ENCODE data around the gene TMEM178A.
"Not testable (repeated sequence)": the region's sequence is repeated elsewhere in the genome, so short reads cannot be mapped to it uniquely, and the experiment has no call there.

The TMEM178A gene

DNA sequence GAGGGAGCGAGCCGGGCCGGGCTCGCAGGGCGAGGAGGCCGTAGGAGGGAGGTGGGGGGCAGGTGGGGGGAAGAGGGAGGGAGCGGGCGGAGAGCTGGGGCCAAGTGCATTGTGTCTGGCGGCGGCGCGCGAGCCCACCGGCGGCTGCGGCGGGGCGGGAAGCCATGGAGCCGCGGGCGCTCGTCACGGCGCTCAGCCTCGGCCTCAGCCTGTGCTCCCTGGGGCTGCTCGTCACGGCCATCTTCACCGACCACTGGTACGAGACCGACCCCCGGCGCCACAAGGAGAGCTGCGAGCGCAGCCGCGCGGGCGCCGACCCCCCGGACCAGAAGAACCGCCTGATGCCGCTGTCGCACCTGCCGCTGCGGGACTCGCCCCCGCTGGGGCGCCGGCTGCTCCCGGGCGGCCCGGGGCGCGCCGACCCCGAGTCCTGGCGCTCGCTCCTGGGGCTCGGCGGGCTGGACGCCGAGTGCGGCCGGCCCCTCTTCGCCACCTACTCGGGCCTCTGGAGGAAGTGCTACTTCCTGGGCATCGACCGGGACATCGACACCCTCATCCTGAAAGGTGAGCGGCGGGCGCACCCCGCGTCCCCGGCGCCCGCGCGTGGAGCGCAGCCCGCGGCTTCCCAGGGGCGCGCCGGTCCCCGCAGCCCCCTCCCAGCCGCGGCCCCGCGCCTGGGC, at the start of gene TMEM178A:
Gene TMEM178A, plus strand, starts transcription at position 107 of the 680 bp plus-strand sequence. Its CDS starts 58 bp downstream, at position 165.
- H3K4me1 ChIP-seq, result peaks cover 9% of the 10 kb centered on the region
- H3K36me3 ChIP-seq, result no peaks in the 10 kb centered on the region
- no peak within 1 kb of the TSS for H3K27ac ChIP-seq
- H3K9me3 ChIP-seq, result peaks cover 17% of the 10 kb centered on the region
- peak within 1 kb of the TSS; percentile 94 for H3K4me2 ChIP-seq
- no peak within 1 kb of the TSS for H3K9ac ChIP-seq
- H3K4me3 ChIP-seq, result peak within 1 kb of the TSS; percentile 70
- peaks cover 55% of the 10 kb centered on the region for H3K27me3 ChIP-seq
- no peaks in the 10 kb centered on the region for H4K20me1 ChIP-seq
- no peak for TF ChIP-seq Cebpa-rat (IDR thresholded peaks at IDR 0.05)

DNA sequence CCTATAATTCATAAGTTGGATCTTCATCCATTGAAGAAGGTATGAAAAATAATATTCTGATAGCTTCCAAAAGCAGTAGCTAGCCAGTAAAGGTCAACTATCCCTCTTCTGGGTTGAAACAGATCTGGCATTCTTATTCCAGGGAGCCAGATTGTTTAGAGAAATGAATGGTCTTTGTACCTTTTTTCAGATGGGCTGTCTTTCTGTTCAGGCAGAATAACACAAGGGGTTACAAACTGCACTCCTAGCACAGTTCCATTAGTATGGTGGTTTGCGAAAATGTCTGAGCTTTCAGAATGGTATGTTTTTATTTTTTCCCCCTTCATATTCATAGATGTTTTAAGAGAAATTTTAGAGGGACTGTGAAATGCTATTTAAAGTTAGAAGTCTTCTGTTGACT, 47.5 kb upstream of the TMEM178A start:
- Histone ChIP-seq H3K4me1 (peaks cover 16% of the 10 kb centered on the region), H3K27ac (no peak overlapping the region), H3K27me3 (no peaks in the 10 kb centered on the region), H3K9me3 (no peaks in the 10 kb centered on the region), H3K4me3 (no peak overlapping the region), H4K20me1 (no peaks in the 10 kb centered on the region), H3K36me3 (no peaks in the 10 kb centered on the region), H3K9ac (no peak overlapping the region), H3K4me2 (no peak overlapping the region)
- TF ChIP-seq Cebpa-rat (IDR thresholded peaks at IDR 0.05), result no peak

DNA sequence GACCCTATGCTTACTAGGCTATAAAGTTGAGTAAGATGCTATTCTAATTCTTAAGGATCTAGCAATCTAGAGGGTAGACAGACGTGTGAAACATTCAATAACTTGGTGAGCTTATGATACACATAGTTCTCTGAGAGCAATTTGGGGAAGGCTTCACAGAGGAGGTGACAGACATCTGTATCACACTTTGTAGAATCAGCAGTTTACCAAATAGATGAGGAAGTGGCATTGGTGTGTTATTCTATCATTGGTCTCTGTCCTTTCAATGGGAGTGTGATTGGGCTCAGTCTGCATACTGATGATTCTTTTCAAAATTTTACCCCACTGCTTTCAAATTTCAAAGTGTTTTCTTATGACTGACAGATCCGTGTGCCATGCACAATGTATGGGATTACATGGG, 47.0 kb upstream of the TMEM178A start:
- no peak for TF ChIP-seq Cebpa-rat (IDR thresholded peaks at IDR 0.05)
- Histone ChIP-seq H3K9me3 (no peaks in the 10 kb centered on the region), H3K27ac (no peak overlapping the region), H3K4me3 (no peak overlapping the region), H3K4me1 (peaks cover 16% of the 10 kb centered on the region), H3K4me2 (no peak overlapping the region), H3K36me3 (no peaks in the 10 kb centered on the region), H3K9ac (no peak overlapping the region), H4K20me1 (no peaks in the 10 kb centered on the region), H3K27me3 (no peaks in the 10 kb centered on the region)

GRCh38 chr2:39620067-39620466, 45.6 kb upstream of the TMEM178A start:
- H3K27ac ChIP-seq, result no peak overlapping the region
- H3K4me2 ChIP-seq, result peak overlapping the region; percentile 33
- peaks cover 16% of the 10 kb centered on the region for H3K4me1 ChIP-seq
- H3K9ac ChIP-seq, result no peak overlapping the region
- H3K27me3 ChIP-seq, result no peaks in the 10 kb centered on the region
- no peaks in the 10 kb centered on the region for H3K36me3 ChIP-seq
- TF ChIP-seq Cebpa-rat (IDR thresholded peaks at IDR 0.05), result no peak
- H3K4me3 ChIP-seq, result no peak overlapping the region
- H4K20me1 ChIP-seq, result no peaks in the 10 kb centered on the region
- no peaks in the 10 kb centered on the region for H3K9me3 ChIP-seq

GRCh38 chr2:39621596-39621995, 44.1 kb upstream of the TMEM178A start:
- Histone ChIP-seq H3K4me1 (peaks cover 16% of the 10 kb centered on the region), H3K9ac (no peak overlapping the region), H3K27ac (no peak overlapping the region), H3K27me3 (no peaks in the 10 kb centered on the region), H3K4me3 (no peak overlapping the region), H4K20me1 (no peaks in the 10 kb centered on the region), H3K9me3 (no peaks in the 10 kb centered on the region), H3K36me3 (no peaks in the 10 kb centered on the region), H3K4me2 (no peak overlapping the region)
- TF ChIP-seq Cebpa-rat (IDR thresholded peaks at IDR 0.05), result no peak

DNA sequence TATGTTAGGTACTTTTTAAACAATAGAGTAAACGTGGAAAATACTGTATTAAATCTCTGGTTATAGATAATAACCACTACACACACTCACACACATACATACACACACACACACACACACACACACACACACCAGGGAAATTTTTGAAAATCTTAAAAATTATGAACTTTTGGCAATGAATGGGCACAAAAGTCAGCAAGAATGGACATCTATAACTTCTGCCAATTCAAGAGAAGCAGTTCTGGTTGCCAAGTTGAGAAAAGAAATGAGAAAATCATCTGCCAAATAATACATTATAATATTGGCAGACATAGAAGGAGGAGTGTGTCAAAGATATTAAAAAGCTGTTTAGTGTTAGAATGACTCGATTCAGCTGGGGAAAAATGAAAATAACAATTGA, 42.9 kb upstream of the TMEM178A start:
- Histone ChIP-seq H3K4me2 (no peak overlapping the region), H4K20me1 (no peaks in the 10 kb centered on the region), H3K4me1 (peaks cover 16% of the 10 kb centered on the region), H3K4me3 (no peak overlapping the region), H3K9ac (no peak overlapping the region), H3K9me3 (no peaks in the 10 kb centered on the region), H3K27me3 (no peaks in the 10 kb centered on the region), H3K36me3 (no peaks in the 10 kb centered on the region), H3K27ac (no peak overlapping the region)
- no peak for TF ChIP-seq Cebpa-rat (IDR thresholded peaks at IDR 0.05)

GRCh38 chr2:39623917-39624316, 41.8 kb upstream of the TMEM178A start:
- no peaks in the 10 kb centered on the region for H3K36me3 ChIP-seq
- H3K4me2 ChIP-seq, result no peak overlapping the region
- H3K9me3 ChIP-seq, result 0 out of 2 replicates have a peak, but pooled peaks cover 7% of the 10 kb centered on the region
- no peaks in the 10 kb centered on the region for H4K20me1 ChIP-seq
- no peaks in the 10 kb centered on the region for H3K27me3 ChIP-seq
- H3K27ac ChIP-seq, result no peak overlapping the region
- no peak overlapping the region for H3K9ac ChIP-seq
- TF ChIP-seq Cebpa-rat (IDR thresholded peaks at IDR 0.05), result no peak
- peaks cover 16% of the 10 kb centered on the region for H3K4me1 ChIP-seq
- no peak overlapping the region for H3K4me3 ChIP-seq

DNA sequence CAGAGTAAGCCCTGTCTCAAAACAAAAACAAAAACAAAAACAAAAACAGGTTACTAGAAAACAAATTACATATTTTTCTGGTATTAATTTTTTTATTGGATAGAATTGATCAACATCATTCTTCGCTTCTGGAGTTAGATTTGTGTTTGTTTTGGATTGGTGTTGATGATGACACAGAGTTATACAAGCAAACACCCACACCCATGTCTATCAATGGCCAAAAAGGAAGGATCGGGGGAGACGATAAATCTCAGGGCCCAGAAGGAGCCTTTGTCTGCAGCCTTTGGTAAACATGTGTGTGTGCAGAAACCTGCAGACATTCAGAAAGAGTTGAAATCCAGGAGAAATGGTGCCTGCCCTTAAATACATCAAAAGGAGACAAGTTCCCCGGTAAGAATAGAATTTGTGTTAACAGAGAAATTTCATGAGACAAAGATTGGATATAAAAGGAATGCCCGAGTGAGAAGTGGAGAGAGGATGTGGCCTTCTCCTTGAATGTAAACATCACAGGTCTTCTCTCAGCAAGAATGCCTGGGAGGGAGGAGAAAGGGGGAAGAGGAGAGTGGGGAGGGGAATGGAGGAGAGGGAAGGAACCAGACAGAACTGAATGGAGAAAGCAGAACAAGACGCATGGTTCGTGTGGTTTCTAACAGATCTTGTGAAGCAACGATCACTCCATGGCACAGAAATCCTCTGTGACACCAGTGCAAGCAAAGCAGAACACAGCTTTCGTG, 40.4 kb upstream of the TMEM178A start:
- Histone ChIP-seq H3K4me3 (no peak overlapping the region), H3K27ac (no peak overlapping the region), H3K36me3 (no peaks in the 10 kb centered on the region), H3K9ac (no peak overlapping the region), H3K4me2 (no peak overlapping the region), H4K20me1 (no peaks in the 10 kb centered on the region), H3K4me1 (peaks cover 8% of the 10 kb centered on the region), H3K9me3 (0 out of 2 replicates have a peak, but pooled peaks cover 11% of the 10 kb centered on the region), H3K27me3 (no peaks in the 10 kb centered on the region)
- no peak for TF ChIP-seq Cebpa-rat (IDR thresholded peaks at IDR 0.05)

DNA sequence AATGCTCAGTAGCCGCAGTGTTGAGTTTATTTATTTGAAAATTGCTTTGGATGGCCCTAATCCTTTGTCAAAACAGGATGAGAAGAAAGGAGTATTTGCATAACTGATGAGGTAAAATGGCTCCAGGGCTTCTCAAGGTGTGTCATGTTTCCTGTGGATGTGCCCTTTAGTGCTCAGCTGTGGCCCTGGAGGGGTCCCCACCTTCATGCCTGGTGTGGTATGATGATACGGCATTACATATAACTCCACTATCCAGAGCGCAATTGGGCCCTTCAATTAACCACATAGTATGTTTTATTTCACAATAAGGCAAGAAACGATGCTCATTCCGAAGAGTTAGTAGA, 39.8 kb upstream of the TMEM178A start:
- H4K20me1 ChIP-seq, result no peaks in the 10 kb centered on the region
- H3K4me1 ChIP-seq, result 0 out of 2 replicates have a peak, but pooled peaks cover 5% of the 10 kb centered on the region

GRCh38 chr2:39628346-39628745, 37.4 kb upstream of the TMEM178A start:
- not testable (repeated sequence) for H4K20me1 ChIP-seq, H3K36me3 ChIP-seq, H3K4me1 ChIP-seq, H3K4me3 ChIP-seq, H3K9ac ChIP-seq, H3K4me2 ChIP-seq, H3K27me3 ChIP-seq, H3K27ac ChIP-seq
- H3K9me3 ChIP-seq, result 0 out of 2 replicates have a peak, but pooled peaks cover 11% of the 10 kb centered on the region

More for the DNA sequence above, 39.8 kb upstream of the TMEM178A start:
- H3K4me3 ChIP-seq, result no peak overlapping the region
- TF ChIP-seq Cebpa-rat (IDR thresholded peaks at IDR 0.05), result no peak
- H3K9me3 ChIP-seq, result 0 out of 2 replicates have a peak, but pooled peaks cover 11% of the 10 kb centered on the region
- H3K27me3 ChIP-seq, result no peaks in the 10 kb centered on the region
- no peaks in the 10 kb centered on the region for H3K36me3 ChIP-seq
- H3K9ac ChIP-seq, result no peak overlapping the region
- H3K27ac ChIP-seq, result no peak overlapping the region
- H3K4me2 ChIP-seq, result no peak overlapping the region

Measured in BLaER1 (cell line).